GOT3 (cell line): ENCODE data around the gene ZC3H7B.
A peak's percentile ranks its signal among the peaks of the same experiment; 100 is the strongest.

ENCODE experiments used
- DNase-seq: peaks from one replicate; lab custom pipeline; 2025; ENCODE audit warnings: mixed read lengths; lab: John Stamatoyannopoulos, UW

ZC3H7B gene

DNA sequence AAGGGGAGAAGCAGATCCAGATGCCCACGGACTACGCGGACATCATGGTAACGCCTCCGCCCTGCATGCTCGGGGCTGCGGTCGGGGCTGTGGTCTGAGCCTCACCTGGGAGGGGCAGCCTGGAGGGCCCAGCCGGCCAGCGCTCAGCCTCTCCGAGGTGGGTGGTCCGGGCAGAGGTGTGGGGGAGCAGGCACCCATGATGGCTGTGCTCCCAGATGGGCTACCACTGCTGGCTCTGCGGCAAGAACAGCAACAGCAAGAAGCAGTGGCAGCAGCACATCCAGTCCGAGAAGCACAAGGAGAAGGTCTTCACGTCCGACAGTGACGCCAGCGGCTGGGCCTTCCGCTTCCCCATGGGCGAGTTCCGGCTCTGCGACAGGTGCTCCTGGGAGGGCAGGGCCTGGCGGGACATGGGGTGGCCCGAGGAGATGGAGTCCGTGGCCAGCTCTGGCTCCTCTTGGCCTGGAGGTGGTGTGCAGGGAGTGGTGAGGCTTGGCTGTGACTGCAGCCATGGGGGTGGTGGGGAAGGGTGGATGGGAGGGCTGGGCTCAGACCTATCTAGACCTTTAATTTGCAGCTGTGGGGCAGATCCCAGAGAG lies 55.2 kb downstream of the ZC3H7B start:
- DNase-seq = no peak

DNA sequence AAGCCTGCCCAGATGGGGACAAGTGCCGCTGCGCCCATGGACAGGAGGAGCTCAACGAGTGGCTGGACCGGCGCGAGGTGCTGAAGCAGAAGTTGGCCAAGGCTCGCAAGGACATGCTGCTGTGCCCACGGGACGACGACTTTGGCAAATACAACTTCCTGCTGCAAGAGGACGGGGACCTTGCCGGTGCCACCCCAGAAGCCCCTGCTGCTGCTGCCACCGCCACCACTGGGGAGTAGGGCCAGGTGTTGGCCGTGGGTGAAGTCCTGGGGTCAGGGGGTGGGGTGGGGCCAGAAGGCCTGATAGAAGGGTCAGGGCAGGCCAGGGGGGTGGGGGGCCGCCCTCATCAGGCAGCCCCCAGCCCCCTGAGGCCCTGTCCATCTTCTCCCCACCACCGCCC lies 55.9 kb downstream of the ZC3H7B start:
- no peak for DNase-seq

DNA sequence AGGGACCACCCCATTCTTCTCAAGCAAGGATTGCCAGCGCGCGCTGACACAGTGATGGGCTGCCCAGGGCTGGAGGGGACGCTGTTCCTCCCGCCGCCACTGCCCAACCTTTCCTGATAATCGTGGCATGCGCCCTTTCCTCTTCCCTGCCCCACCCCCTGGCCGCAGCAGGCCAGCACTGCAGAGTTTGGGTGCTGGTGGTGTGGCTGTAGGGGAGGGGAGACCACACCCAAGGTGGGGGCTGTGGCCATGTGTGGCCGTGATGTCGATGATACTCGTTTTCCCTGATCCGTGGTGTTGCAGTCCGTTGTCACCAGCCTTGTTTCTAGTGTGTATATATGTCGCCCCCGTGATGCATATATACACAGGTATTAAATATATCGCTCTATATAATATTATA lies 57.6 kb downstream of the ZC3H7B start:
- no peak for DNase-seq

DNA sequence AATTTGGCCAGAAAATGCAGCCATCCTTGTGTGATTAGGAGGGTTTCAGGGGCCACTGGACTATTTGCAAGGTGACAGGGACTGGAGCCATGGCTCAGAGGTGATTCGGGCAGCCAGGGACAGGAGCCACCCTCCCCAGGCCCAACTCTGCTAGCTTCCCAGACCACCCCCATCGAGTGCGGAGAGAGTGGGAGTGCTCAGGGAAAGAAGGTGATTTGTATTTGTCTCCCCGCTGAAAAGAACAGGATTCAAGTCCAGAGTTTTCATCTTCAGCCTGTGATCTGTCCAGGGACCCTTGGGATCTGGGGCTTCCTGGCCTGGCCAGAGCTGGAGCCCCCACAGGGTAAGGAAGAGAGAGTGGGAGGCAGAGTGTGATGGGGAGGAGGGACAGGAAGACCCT lies 58.1 kb downstream of the ZC3H7B start:
- DNase-seq = no peak

DNA sequence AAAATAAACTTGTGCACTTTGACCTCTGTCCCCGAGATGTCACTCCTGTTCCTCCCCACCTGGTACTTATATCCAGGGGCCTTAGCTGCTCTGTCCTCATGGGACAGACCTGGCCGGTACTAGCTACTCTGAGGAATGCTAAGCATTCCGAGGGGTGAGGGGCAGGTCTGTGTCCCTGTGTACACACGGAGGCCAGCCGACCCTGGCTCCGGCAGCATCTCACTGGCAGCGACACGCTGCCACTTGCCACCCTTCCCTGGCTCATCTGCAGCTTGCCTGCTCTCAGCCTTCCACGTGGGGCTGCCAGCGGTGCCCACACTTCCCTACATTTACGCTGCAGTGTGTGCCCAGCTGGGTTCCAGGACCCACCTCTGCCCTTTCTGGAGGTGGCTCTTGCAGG lies 58.8 kb downstream of the ZC3H7B start:
- DNase-seq = no peak

DNA sequence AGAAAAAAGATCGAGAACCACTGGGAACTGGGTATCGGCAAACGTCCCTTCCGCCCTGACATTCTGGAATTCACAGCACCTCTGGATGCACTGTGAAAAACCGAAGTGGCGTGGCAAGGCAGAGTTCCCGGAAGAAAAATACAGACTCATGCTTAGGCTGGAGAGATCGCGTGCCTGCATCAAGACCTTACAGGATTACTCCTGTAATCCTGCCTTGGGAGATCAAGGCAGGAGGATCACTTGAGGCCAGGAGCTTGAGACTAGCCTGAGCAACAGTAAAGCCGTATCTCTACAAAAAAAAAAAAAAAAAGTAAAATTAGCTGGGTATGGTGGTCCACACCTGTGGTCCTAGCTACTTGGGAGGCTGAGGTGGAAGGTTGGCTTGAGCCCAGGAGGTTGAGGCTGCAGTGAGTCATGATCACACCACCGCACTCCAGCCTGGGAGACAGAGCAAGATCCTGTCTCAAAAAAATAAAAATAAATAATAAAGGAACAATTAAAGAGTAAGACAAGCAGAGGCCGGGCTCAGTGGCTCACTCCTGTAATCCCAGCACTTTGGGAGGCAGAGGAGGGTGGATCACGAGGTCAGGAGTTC lies 60.5 kb downstream of the ZC3H7B start:
- DNase-seq = no peak

DNA sequence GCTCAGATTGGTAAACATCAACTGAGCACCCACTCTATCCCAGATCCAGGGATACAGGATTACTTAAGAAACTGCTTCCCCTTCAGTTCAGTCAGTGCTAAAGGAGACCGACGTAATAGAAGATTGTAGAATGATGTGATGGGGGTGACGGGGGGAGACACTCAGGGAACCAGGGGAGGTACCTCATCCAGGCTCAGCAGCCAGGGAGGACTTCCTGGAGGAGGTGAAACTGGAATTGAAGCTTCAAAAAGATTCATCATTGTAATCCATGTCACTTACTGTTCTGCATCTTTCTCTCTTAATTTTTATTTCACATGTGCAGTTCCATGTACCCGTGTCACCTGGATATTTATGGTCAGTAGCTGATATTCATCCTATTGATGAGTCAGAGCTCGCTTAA lies 61.3 kb downstream of the ZC3H7B start:
- DNase-seq = no peak

DNA sequence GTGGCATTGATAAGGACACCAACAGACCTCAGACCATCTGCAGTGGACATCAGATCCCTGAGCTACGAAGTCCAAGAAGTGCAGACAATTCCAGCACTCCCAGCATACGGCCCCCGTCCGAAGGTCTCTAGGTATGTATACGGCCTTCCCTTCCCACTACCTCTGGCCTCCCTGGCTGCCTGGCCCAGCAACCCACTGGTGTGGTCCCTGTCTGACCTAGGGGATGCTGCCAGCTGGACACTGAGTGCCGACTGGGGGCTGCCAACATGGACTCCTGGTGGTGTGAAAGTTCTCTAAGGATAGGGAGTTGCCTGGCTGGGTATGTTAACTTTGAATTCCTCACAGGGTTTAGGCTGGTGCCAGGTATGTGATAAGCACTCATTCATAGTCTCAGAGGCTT lies 62.9 kb downstream of the ZC3H7B start:
- DNase-seq = no peak

DNA sequence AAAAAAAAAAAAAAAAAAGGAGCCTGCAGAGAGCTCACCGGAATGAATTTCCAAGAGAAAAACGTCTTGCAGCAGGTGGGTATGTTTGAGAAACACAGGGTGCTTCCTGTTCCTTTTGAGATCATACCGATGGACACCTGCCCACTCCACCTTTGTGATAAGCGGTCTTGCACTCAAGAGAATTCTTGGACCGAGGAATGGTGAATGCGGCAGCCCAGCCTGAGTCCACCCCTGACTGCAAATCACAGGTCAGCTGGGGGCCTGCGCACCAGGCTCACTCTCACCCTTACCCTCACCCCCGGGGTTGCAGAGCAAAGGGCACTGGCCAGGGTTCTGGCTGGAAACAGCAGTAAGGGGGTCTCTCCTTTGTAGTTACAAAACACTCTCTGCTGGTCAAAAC lies 63.6 kb downstream of the ZC3H7B start:
- DNase-seq = no peak

DNA sequence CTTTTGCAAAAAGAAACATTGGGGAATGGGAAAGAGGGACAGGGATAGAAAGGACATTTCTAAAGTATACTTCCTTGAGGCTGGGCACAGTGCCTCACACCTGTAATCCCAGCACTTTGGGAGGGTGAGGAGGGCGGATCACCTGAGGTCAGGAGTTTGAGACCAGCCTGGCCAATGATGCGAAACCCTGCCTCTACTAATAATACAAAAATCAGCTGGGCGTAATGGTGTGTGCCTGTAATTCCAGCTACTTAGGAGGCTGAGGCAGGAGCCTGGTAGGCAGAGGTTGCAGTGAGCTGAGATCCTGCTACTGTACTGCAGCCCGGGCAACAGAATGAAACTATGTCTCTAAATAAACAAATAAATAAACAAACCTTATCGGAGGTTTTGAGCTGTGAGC lies 64.1 kb downstream of the ZC3H7B start:
- DNase-seq = no peak

DNA sequence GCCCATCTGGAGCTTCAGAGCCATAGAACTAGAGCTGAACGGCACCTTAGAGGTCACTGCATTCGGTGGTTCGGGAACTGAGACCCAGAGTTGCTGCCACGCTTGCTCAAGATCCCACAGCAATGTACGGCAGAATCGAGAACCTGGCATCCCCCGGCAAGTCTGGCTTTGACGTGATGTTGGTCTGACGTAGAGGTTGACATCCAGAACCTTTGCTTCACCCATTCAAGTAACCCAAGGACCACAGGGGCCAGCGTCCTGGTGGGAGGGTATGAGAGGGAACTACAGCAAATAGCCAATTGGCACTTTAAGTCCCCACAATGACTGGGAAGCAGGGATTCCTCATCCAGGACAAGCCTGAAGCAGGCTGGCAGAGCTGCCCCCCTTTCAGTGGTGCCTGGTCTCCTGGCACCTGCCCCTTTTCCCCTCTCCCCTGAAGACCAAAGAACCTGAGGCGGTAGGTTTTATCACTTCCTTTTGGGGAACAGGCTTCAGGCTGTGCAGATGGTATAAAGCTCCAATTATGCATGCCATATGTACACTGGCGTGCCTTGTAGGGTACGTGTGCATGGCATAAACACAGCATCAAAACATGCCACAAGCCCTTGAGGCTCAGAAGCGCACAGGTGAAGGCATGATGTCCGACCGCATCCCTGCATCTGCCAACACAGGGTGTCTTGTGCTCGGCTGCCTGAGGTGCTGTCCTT lies 65.2 kb downstream of the ZC3H7B start:
- no peak for DNase-seq

DNA sequence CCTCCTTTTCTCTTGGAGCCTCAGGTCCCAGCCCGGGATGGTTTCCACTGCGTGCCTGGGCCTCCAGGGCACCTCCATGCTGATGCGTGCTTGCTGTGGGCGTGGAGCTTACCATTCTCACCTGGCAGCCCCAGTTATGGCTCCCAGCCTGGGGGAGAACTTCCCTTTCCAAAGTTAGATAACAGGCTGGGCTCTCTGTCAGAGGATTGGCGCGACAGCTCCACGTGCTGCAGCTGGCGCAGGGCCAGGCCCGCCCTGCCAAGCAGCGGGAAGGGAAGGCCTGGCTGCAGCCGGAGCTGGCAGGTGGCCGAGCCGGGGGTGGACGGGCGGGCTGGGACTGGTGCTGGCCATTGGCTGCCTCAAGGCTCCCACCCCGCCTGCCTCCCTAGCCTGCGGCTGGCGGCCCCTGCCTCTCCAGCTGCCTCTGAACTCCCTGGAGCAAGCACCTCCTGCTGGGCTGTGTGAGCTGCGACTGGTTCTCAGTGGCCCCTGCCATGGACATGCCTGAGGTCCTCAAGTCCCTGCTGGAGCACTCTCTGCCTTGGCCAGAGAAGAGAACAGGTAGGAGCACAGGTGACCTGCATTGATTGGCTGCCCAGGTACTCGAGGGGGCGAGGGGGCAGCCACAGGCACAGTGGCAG lies 65.8 kb downstream of the ZC3H7B start:
- peak; percentile 62 for DNase-seq

DNA sequence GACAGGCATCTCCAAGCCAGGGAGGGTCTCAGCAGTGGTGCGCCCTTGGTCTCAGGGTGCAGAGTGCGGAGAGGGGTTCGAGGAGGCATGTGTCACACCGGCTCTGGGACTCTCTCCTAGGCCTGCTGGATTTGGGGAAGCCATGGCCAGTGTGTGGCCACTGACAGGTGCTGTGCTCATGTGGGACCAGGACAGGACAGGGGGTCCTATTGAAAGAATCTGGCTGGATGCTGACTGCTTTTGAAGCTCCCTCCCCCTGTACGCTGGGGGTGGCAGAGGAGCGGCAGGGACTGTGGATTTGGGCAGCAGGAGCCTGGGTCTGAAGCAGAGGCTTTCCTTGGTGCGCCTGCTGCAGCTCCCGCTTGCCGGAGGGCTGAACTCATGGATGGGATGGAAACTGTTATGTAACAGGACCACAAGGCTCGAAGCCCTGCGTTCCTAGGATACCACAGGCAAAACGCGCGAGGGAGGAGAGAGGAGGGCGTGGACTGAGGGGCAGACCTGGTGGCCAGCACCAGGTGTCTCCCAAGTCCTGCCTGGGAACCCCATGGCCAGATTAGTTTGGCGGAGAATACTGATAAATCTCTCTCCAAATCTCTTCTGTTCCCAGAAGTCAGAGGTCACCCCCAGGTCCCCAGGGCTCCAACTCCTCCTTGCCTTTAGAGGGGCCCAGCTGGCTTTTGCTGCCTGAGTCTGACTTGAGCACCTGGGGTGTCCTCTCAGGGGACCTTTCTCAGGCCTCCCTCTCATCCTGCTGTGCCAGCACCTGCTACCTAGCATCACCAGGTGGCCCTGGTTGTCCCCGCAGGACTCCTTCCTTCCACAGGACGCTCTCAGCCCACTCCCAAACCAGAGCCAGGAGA lies 66.6 kb downstream of the ZC3H7B start:
- no peak for DNase-seq

DNA sequence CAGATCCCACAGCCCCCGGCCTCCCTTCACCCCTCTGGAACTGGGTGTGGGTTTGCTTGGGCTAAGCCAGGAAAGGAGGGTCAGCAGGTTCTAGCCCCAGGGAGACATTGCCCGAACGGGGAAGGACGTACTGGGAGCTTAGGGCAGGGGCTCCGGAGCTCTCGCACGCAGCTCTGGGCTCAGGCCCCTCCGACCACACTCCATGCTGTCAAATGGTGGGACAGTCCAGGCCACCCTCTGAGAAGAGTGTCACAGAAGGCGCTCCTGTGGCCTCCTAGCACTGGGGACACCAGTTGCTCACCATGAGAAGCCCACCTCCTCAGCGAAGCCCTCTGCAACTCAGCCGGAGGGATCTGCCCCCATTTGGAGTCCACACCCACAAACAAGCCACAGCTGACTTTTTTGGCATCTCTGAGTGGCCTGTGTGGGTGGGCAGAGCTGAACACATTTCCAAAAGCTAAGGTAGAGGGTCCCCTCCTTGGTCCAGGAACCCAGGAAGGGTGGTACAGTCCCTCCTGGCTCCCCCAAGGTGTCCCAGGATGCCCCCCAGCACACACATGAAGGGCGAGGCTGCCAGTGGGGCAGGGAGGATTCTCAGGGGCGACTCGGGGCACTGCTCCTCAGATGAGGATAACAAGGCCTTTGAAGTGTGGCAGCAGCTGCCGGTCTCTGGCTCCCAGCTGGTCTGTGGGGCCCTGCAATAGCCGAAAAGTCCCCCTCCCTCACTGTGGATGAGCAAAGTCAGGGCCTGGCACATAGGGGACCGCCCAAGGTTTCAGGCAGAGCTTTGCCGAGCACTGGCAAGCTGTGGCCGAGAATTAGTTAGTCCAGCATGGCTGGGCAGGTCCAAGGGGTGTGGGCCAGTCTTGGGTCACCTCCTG lies 67.5 kb downstream of the ZC3H7B start:
- no peak for DNase-seq

DNA sequence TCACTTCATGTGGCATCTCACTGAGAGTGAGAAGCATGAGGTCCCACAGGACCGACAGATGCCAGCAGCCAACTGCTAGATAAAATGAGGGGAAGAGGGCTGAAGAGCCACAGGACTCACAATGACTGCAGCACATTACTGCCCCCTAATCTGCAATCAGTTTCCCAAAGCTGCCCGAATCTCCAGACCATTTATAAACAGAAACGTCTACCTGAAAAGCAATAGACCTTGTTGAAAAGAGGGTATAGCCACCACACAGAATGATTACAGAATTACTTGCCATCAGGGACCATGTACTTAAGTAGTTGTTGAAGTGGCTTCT lies 68.1 kb downstream of the ZC3H7B start:
- no peak for DNase-seq

DNA sequence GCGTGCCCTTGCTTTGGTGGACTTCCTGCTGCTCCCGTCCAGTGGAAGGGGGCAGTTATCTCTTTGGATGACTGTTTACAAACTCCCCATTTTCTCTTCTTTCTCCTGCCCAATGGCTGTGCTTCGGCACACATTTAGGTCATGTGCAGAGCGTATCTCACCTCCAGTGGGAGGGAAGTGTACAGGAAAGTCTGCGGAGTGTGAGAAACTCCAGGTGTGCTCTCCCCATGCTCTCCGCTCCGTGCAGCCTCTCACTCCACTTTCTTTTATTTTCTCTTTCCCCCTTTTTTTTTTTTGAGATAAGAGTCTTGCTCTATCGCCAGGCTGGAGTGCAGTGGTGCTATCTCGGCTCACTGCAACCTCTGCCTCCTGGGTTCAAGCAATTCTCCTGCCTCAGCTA lies 68.5 kb downstream of the ZC3H7B start:
- DNase-seq = no peak

DNA sequence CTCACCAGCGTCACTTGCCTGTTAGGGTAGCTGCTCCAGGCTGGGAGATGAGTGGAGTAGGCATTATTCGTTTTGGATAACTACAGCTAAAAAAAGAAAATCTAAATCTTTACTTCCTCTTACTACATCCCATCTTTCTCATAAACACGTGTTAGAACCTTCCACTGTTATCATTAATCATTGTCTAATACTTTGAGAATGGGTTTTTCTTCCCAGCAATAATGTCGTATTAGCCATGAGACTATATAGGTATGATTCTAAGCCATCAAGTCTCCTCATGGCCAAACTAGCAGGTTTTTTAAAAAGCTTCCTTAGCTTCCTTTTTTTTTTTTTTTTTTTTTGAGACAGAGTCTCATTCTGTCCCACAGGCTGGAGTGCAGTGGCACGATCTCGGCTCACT lies 76.5 kb downstream of the ZC3H7B start:
- DNase-seq = no peak

DNA sequence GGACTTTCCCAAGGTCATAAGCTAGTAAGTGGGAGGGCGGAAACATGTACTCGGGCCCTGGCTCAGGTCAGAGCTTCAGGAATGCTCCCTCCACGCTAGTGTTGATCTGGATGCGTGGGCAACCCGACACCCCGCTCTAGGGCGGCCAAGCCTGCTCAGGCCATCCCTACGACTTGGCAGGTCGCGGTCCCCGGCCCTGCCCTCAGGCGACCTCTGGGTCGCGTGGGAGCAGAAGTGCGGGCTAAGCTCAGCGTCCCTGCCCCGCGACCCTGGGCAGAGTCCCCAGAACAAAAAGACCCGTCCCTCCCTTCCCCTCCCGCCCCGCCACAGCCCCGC lies 79.6 kb downstream of the ZC3H7B start:
- DNase-seq = peak; percentile 79

DNA sequence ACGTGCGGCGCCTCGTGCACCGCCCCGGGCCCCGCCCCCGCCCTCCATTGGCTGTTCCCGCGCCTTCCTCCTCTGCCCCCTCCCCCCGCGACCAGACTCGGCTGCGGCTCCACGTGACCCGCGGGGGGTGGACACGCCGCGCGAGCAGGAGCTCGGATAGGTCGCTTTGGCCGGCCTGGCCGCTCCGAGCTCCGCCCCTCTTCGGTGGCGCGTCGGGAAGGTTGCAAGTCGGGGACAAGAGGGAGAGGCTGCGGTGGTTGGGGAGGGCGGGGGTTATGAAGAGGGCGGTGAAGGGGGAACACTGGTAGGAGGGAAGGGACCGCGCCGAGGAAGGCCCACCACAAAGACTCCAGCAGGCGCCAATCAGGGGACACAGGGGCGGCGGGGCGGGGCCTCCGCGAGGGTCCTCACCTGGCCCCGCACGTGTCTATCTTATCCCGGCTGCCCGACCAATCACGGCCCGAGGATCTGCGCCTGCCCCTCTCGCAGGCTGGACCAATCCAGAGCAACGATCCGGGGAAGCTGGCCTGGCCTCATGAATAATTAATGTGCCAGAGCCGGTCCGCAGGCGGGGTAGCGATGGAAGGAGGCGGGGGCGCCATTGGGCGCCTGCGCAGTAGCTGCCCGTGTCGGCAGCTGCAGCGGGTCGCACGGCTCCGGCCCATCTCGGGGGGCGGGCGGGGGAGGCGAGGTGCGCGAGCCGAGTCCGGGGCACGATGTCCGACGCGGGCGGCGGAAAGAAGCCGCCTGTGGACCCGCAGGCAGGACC lies 80.2 kb downstream of the ZC3H7B start, which contains the start of gene TEF:
Gene TEF (plus strand): TSS at position 614 of the 769 bp plus-strand sequence. CDS start 103 bp downstream, at position 717.
- DNase-seq = peak; percentile 96

DNA sequence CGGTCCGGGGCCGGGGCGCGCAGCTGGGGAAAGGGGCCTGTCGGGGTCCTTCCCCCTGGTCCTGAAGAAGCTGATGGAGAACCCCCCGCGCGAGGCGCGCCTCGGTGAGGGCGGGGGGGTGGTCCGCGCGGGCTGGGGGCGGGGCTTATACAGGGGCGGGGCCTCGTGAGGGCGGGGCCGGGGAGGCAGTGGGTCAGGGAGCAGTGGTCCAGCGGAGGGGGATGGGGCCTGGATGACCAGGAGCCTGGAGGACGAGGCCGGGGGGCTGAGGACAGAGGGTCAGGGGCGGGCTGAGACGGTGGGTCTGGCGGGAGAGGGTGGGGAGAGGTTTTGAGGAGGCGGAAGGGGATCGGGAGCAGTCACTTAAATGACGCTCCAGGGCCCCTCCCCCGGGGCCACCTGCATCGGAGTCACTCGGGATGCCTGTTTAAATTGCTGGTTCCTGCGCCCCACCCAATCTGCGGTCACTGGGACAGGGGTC lies 80.8 kb downstream of the ZC3H7B start:
- no peak for DNase-seq
